ENCODE data around the gene MINDY3. TPM values are rescaled to one million over a fixed set of nuclear protein-coding genes. Genes with fewer than 3 reads are reported as not detected.

The MINDY3 gene
- total RNA-seq, 1 donor from 2014 or later, result 28.5 TPM

DNA sequence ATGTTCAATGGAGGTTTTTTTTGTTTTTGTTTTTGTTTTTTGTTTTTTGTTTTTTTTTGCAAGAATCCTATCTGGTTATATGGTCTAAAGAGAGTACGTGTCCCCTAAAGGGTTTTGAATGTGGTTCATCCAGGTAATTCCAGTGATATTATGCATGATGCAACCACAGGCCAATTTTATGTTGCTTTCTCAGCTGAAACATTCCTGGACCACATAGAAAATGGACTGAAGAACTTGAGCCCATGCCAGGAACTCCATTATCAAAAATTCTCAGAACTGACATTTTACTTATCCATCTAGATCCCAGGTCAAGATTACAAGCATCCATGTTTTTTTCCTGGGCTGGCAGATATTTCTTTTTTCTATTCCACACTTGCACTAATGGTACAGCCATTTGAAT lies 11.5 kb upstream of the MINDY3 start:
- TF ChIP-seq, protein P1, sequence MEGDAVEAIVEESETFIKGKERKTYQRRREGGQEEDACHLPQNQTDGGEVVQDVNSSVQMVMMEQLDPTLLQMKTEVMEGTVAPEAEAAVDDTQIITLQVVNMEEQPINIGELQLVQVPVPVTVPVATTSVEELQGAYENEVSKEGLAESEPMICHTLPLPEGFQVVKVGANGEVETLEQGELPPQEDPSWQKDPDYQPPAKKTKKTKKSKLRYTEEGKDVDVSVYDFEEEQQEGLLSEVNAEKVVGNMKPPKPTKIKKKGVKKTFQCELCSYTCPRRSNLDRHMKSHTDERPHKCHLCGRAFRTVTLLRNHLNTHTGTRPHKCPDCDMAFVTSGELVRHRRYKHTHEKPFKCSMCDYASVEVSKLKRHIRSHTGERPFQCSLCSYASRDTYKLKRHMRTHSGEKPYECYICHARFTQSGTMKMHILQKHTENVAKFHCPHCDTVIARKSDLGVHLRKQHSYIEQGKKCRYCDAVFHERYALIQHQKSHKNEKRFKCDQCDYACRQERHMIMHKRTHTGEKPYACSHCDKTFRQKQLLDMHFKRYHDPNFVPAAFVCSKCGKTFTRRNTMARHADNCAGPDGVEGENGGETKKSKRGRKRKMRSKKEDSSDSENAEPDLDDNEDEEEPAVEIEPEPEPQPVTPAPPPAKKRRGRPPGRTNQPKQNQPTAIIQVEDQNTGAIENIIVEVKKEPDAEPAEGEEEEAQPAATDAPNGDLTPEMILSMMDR (IDR thresholded peaks at IDR 0.05), result no peak
- DNase-seq (ENCODE audit: extremely low spot score, unreplicated experiment), result no peak
- no peaks in the 10 kb centered on the region for H3K9me3 Mint-ChIP-seq (ENCODE audit: unreplicated experiment)
- no peak overlapping the region for H3K4me3 Mint-ChIP-seq (ENCODE audit: unreplicated experiment)
- H3K36me3 Mint-ChIP-seq (ENCODE audit: unreplicated experiment), result no peaks in the 10 kb centered on the region
- peaks cover 71% of the 10 kb centered on the region for H3K27me3 Mint-ChIP-seq (ENCODE audit: unreplicated experiment)
- no peaks in the 10 kb centered on the region for H3K4me1 Mint-ChIP-seq (ENCODE audit: unreplicated experiment)
- H3K27ac Mint-ChIP-seq (ENCODE audit: unreplicated experiment), result no peak overlapping the region

DNA sequence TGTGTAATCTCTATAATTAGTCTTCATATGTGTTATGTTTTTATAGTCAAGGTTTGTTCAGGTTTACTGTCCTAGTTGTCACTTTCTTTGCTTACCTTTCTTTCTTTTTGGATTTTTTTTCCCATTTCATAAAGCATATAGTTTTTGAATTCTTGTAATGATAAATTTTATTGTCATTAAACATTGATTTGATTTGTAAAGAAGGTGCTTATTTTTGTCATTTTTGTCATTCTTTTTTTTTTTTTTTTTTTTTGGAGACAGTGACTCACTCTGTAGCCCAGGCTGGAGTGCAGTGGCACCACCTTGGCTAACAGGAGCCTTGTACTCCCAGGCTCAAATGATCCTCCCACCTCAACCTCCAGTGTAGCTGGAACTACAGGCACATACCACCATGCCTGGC lies 9.6 kb upstream of the MINDY3 start:
- Mint-ChIP-seq H3K4me1 (ENCODE audit: unreplicated experiment) (no peaks in the 10 kb centered on the region), H3K9me3 (ENCODE audit: unreplicated experiment) (no peaks in the 10 kb centered on the region), H3K36me3 (ENCODE audit: unreplicated experiment) (no peaks in the 10 kb centered on the region), H3K4me3 (ENCODE audit: unreplicated experiment) (no peak overlapping the region), H3K27ac (ENCODE audit: unreplicated experiment) (no peak overlapping the region), H3K27me3 (ENCODE audit: unreplicated experiment) (peaks cover 71% of the 10 kb centered on the region)
- no peak for DNase-seq (ENCODE audit: extremely low spot score, unreplicated experiment)
- TF ChIP-seq, protein P1 (IDR thresholded peaks at IDR 0.05), result no peak

DNA sequence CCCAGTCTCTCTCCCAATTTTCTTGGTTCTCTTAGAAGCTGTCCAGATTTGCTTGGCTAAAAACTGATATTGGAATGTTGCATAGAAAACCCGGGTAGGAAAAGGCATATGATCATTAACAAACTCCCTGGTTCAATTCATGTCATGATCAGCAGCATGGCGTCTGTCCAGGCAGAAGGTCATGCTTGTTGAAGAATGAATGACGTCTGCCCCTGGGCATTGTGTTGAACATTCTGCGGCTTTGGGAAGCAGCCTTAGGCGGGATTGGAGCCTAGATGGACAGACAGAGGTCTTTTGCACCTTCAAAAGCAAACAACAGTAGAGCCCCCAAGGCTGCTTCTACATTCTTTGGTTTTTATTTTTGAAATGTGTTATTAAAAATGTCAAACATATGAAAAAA lies 7.7 kb upstream of the MINDY3 start:
- no peak for DNase-seq (ENCODE audit: extremely low spot score, unreplicated experiment)
- Mint-ChIP-seq H3K27ac (ENCODE audit: unreplicated experiment) (no peak overlapping the region), H3K27me3 (ENCODE audit: unreplicated experiment) (peaks cover 81% of the 10 kb centered on the region), H3K4me3 (ENCODE audit: unreplicated experiment) (no peak overlapping the region), H3K9me3 (ENCODE audit: unreplicated experiment) (no peaks in the 10 kb centered on the region), H3K4me1 (ENCODE audit: unreplicated experiment) (no peaks in the 10 kb centered on the region), H3K36me3 (ENCODE audit: unreplicated experiment) (no peaks in the 10 kb centered on the region)
- TF ChIP-seq, protein P1 (IDR thresholded peaks at IDR 0.05), result no peak

DNA sequence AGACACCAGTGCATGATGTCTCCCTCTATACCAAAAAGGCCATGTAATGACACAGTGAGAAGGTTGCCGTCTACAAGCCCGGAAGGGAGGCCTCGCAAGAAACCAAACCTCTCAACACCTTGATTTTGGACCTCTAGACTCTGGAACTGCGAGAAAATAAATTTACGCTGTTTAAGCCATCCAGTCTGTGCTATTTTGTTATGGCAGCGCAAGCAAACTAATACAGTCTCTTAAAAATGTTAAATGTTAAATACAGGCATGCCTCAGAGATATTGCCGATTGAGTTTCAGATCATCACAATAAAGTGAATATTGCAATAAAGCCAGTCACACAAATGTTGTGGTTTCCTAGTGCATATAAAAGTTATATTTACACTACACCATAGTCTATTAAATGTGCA lies 5.0 kb upstream of the MINDY3 start:
- peaks cover 70% of the 10 kb centered on the region for H3K27me3 Mint-ChIP-seq (ENCODE audit: unreplicated experiment)
- H3K36me3 Mint-ChIP-seq (ENCODE audit: unreplicated experiment), result no peaks in the 10 kb centered on the region
- H3K9me3 Mint-ChIP-seq (ENCODE audit: unreplicated experiment), result no peaks in the 10 kb centered on the region
- H3K27ac Mint-ChIP-seq (ENCODE audit: unreplicated experiment), result no peak overlapping the region
- H3K4me3 Mint-ChIP-seq (ENCODE audit: unreplicated experiment), result no peak overlapping the region
- H3K4me1 Mint-ChIP-seq (ENCODE audit: unreplicated experiment), result peaks cover 4% of the 10 kb centered on the region
- TF ChIP-seq, protein P1 (IDR thresholded peaks at IDR 0.05), result no peak
- DNase-seq (ENCODE audit: extremely low spot score, unreplicated experiment), result no peak

DNA sequence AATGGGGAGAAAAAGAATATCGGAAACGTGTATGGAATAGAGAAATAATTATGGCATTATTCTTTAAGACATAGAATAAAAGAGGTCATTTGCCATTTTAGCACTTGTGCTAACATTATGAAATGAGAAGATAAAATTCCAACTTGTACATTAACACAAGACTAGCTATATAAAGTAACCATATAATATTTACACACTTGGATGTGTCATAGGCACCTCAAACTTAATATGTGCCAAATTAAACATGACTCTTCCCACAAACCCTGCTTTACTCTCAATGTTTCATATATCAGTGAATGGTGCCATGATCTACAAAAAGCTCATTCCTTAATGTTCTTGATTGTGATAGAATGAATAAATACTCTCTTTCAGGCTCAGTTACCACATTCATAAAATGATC lies 4.1 kb upstream of the MINDY3 start:
- peaks cover 9% of the 10 kb centered on the region for H3K4me1 Mint-ChIP-seq (ENCODE audit: unreplicated experiment)
- peaks cover 65% of the 10 kb centered on the region for H3K27me3 Mint-ChIP-seq (ENCODE audit: unreplicated experiment)
- no peak overlapping the region for H3K4me3 Mint-ChIP-seq (ENCODE audit: unreplicated experiment)
- no peaks in the 10 kb centered on the region for H3K9me3 Mint-ChIP-seq (ENCODE audit: unreplicated experiment)
- DNase-seq (ENCODE audit: extremely low spot score, unreplicated experiment), result no peak
- TF ChIP-seq, protein P1 (IDR thresholded peaks at IDR 0.05), result no peak
- no peak overlapping the region for H3K27ac Mint-ChIP-seq (ENCODE audit: unreplicated experiment)
- H3K36me3 Mint-ChIP-seq (ENCODE audit: unreplicated experiment), result no peaks in the 10 kb centered on the region

Data from osteocyte (in vitro differentiated cells).